Measurements from ENCODE around the gene GINS2. TPM values are rescaled to one million over a fixed set of nuclear protein-coding genes. Genes with fewer than 3 reads are reported as not detected.

Gene GINS2
- total RNA-seq, 2 experiments from 2014 or later = 74.3 to 142 TPM

DNA sequence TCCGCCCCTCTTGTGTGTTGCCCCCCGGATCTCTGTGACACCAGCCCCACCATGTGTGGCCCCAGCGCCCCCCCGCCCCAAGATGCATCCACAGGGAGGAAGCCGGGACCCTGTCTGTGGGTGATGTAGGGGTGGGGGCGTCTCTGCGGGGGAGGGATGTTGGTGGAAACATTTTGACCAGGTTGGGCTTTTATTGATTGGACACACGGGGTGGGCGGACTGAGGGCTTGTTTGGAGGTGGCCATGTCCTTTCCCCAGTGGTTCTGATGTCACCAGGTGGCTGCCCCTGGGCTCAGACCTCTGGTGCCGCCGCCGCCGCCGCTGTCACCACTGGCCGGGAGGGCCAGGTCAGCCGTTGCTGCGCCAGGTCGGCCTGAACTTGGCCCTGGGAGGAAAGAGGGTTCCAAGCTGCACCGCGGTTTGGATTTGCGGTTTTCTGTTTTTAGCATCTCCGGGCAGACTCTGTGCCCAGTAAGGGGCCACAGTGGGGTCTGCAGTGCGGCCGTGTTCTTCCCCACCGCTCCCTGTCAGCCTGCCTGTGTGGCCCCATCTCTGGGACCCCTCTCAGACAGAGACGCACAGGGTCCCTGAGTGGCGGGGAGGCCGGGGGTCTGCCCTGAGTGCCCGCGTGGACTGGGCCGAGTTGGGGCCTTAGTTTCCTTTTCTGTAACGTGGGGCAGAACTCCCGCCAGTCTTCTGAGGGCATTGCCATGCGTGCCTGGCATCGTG lies 55.9 kb downstream of the GINS2 start:
- Histone ChIP-seq H3K4me3 (ENCODE audit: low read depth, low read length, poor library complexity, severe bottlenecking) (no peak overlapping the region), H3K27ac (ENCODE audit: low read depth, low read length, poor library complexity, severe bottlenecking) (no peak overlapping the region), H3K9me2 (ENCODE audit: insufficient read depth, low read length) (no peaks in the 10 kb centered on the region), H3K4me2 (ENCODE audit: low read length) (no peak overlapping the region), H3K79me2 (ENCODE audit: insufficient read depth, low read depth, low read length) (0 out of 2 replicates have a peak, but pooled peaks cover 4% of the 10 kb centered on the region), H3K36me3 (ENCODE audit: insufficient read depth, low read length) (peaks cover 26% of the 10 kb centered on the region), H4K20me1 (ENCODE audit: insufficient read depth, low read length) (no peaks in the 10 kb centered on the region), H2AFZ (ENCODE audit: low read length) (no peak overlapping the region), H3K9me3 (ENCODE audit: low read length) (no peaks in the 10 kb centered on the region; the same call in 1 of the 2 replicates), H3K4me1 (ENCODE audit: insufficient read depth, low read length, poor library complexity, severe bottlenecking) (no peaks in the 10 kb centered on the region)
- BruUV-seq (replicated peaks) = no TSS peak
- DNase-seq (ENCODE audit: low spot score) = no peak
- intact Hi-C loops (cut with micrococcal nuclease; ENCODE audit: unreplicated experiment) = no loop called here
- ChIA-PET CTCF (ENCODE audit: unreplicated experiment) (no interaction called here), POLR2A (no interaction called here)
- no peak for TF ChIP-seq CTCF (conservative IDR thresholded peaks at IDR 0.05; ENCODE audit: low read length)
- TF ChIP-seq EZH2phosphoT487 (IDR thresholded peaks at IDR 0.05; ENCODE audit: borderline replicate concordance, low read depth, low read length) = no peak

GRCh38 chr16:85631802-85632393 lies 56.9 kb downstream of the GINS2 start:
- no peaks in the 10 kb centered on the region for H3K4me1 ChIP-seq (ENCODE audit: insufficient read depth, low read length, poor library complexity, severe bottlenecking)
- no peak overlapping the region for H3K27ac ChIP-seq (ENCODE audit: low read depth, low read length, poor library complexity, severe bottlenecking)
- H3K36me3 ChIP-seq (ENCODE audit: insufficient read depth, low read length) = peaks cover 30% of the 10 kb centered on the region
- H2AFZ ChIP-seq (ENCODE audit: low read length) = no peak overlapping the region
- H3K79me2 ChIP-seq (ENCODE audit: insufficient read depth, low read depth, low read length) = 0 out of 2 replicates have a peak, but pooled peaks cover 5% of the 10 kb centered on the region
- H3K4me3 ChIP-seq (ENCODE audit: low read depth, low read length, poor library complexity, severe bottlenecking) = no peak overlapping the region
- H4K20me1 ChIP-seq (ENCODE audit: insufficient read depth, low read length) = no peaks in the 10 kb centered on the region
- TF ChIP-seq CTCF (conservative IDR thresholded peaks at IDR 0.05; ENCODE audit: low read length) (peak; percentile 59), EZH2phosphoT487 (IDR thresholded peaks at IDR 0.05; ENCODE audit: borderline replicate concordance, low read depth, low read length) (no peak)
- CTCF ChIA-PET (ENCODE audit: unreplicated experiment) = no interaction called here
- no peak for DNase-seq (ENCODE audit: low spot score)
- no peaks in the 10 kb centered on the region for H3K9me2 ChIP-seq (ENCODE audit: insufficient read depth, low read length)
- no peaks in the 10 kb centered on the region; the same call in 1 of the 2 replicates for H3K9me3 ChIP-seq (ENCODE audit: low read length)
- intact Hi-C loops (cut with micrococcal nuclease; ENCODE audit: unreplicated experiment) = no loop called here
- no peak overlapping the region for H3K4me2 ChIP-seq (ENCODE audit: low read length)
- BruUV-seq (replicated peaks) = no TSS peak
- POLR2A ChIA-PET = no interaction called here

- no peak for TF ChIP-seq EZH2phosphoT487 (IDR thresholded peaks at IDR 0.05; ENCODE audit: borderline replicate concordance, low read depth, low read length)
- TF ChIP-seq CTCF (conservative IDR thresholded peaks at IDR 0.05; ENCODE audit: low read length) = no peak
- BruUV-seq (replicated peaks) = no TSS peak
- POLR2A ChIA-PET = no interaction called here
- peaks cover 30% of the 10 kb centered on the region for H3K36me3 ChIP-seq (ENCODE audit: insufficient read depth, low read length)
- H3K79me2 ChIP-seq (ENCODE audit: insufficient read depth, low read depth, low read length) = 0 out of 2 replicates have a peak, but pooled peaks cover 5% of the 10 kb centered on the region
- H3K4me1 ChIP-seq (ENCODE audit: insufficient read depth, low read length, poor library complexity, severe bottlenecking) = no peaks in the 10 kb centered on the region
- intact Hi-C loops (cut with micrococcal nuclease; ENCODE audit: unreplicated experiment) = no loop called here
- H3K9me3 ChIP-seq (ENCODE audit: low read length) = no peaks in the 10 kb centered on the region; the same call in 1 of the 2 replicates
- H3K4me3 ChIP-seq (ENCODE audit: low read depth, low read length, poor library complexity, severe bottlenecking) = no peak overlapping the region
- CTCF ChIA-PET (ENCODE audit: unreplicated experiment) = no interaction called here
- H3K4me2 ChIP-seq (ENCODE audit: low read length) = no peak overlapping the region
- no peaks in the 10 kb centered on the region for H3K9me2 ChIP-seq (ENCODE audit: insufficient read depth, low read length)
- no peak for DNase-seq (ENCODE audit: low spot score)
- no peaks in the 10 kb centered on the region for H4K20me1 ChIP-seq (ENCODE audit: insufficient read depth, low read length)
- H3K27ac ChIP-seq (ENCODE audit: low read depth, low read length, poor library complexity, severe bottlenecking) = no peak overlapping the region
- no peak overlapping the region for H2AFZ ChIP-seq (ENCODE audit: low read length)
These were observed 57.5 kb downstream of the GINS2 start for GRCh38 chr16:85631230-85631629.

Data from OCI-LY7 (cell line).